Smooth muscle cell of the umbilical artery (primary cell): Measurements from ENCODE around the gene SYT7. TPM values are rescaled to one million over a fixed set of nuclear protein-coding genes. Genes with fewer than 3 reads are reported as not detected.

Experiments used
- total RNA-seq: library from RNA; depleted of rRNA; stranded (reverse); fragments of >200 nt; gene quantifications from 2 replicates; pipeline ENCODE4 v1.2.3, GENCODE V29; 2014

Gene SYT7
- total RNA-seq = 0.59 and 11.1 TPM in 2 replicates

GRCh38 chr11:61581030-61581928, at the start of gene SYT7:
SYT7 (minus strand) TSS chr11:61581076; CDS start chr11:61580820, 256 bp downstream.

GRCh38 chr11:61507962-61508861, 72.7 kb downstream of the SYT7 start, which contains the start of gene LRRC10B:
LRRC10B (plus strand) TSS chr11:61508749; CDS start chr11:61508999, 250 bp downstream.

Other genes starting within 250 kb of the SYT7 start
- 302 and 330 TPM in 2 replicates for gene DDB1, start 248.0 kb downstream of the SYT7 start, total RNA-seq
- 24.3 and 25.9 TPM in 2 replicates for gene TKFC, start 247.8 kb downstream of the SYT7 start, total RNA-seq
- 51.0 and 168 TPM in 2 replicates for gene CYB561A3, start 219.2 kb downstream of the SYT7 start, total RNA-seq
- gene TMEM138, start 218.7 kb downstream of the SYT7 start, total RNA-seq = 25.7 and 38.9 TPM in 2 replicates
- gene TMEM216, start 188.5 kb downstream of the SYT7 start, total RNA-seq = 10.1 and 14.6 TPM in 2 replicates
- gene CPSF7, start 151.1 kb downstream of the SYT7 start, total RNA-seq = 19.6 and 22.0 TPM in 2 replicates
- gene SDHAF2, start 151.0 kb downstream of the SYT7 start, total RNA-seq = 24.3 and 36.8 TPM in 2 replicates
- gene LRRC10B, start 72.3 kb downstream of the SYT7 start, total RNA-seq = 0.09 TPM in 1 of 2 replicates, not detected in the other
- 2.1 and 4.4 TPM in 2 replicates for gene DAGLA, start 99.3 kb upstream of the SYT7 start, total RNA-seq
- 22.0 and 26.3 TPM in 2 replicates for gene MYRF, start 171.6 kb upstream of the SYT7 start, total RNA-seq
- gene TMEM258, start 211.5 kb upstream of the SYT7 start, total RNA-seq = 19.6 and 62.4 TPM in 2 replicates
- 8.6 and 18.8 TPM in 2 replicates for gene FEN1, start 211.8 kb upstream of the SYT7 start, total RNA-seq
- 138 and 140 TPM in 2 replicates for gene FADS1, start 235.9 kb upstream of the SYT7 start, total RNA-seq
- gene FADS2, start 247.2 kb upstream of the SYT7 start, total RNA-seq = 252 and 342 TPM in 2 replicates